ENCODE measurements around the gene CTSO. TPM values are rescaled to one million over a fixed set of nuclear protein-coding genes. Genes with fewer than 3 reads are reported as not detected.
A peak's percentile ranks its signal among the peaks of the same experiment; 100 is the strongest.

The CTSO gene
- total and polyA plus RNA-seq, 5 donors from 2014 or later = 9.5 to 34.5 (median 31.3) TPM

GRCh38 chr4:155964016-155964891, 10.6 kb upstream of the CTSO start:
- H3K9me3 ChIP-seq (ENCODE audit: control insufficient read depth in 2 of 2, low read length in 2 of 2) = no peaks in the 10 kb centered on the region
- no peaks in the 10 kb centered on the region for H3K27me3 ChIP-seq (ENCODE audit: control insufficient read depth, insufficient read depth, low read length)
- H3K27ac ChIP-seq (ENCODE audit: insufficient read depth, low read length, poor library complexity, severe bottlenecking) = no peak overlapping the region
- DNase-seq = no peak
- peaks cover 0 to 9% (median 4%) of the 10 kb centered on the region in 4 donors for H3K4me1 Mint-ChIP-seq
- no peak overlapping the region for H3K4me3 Mint-ChIP-seq
- H3K36me3 Mint-ChIP-seq = no peaks in the 10 kb centered on the region
- H3K27me3 Mint-ChIP-seq = peaks cover 6% of the 10 kb centered on the region
- no peaks in the 10 kb centered on the region for H3K36me3 ChIP-seq (ENCODE audit: control insufficient read depth, insufficient read depth, low read length)
- H3K4me1 ChIP-seq (ENCODE audit: control insufficient read depth, insufficient read depth, low read length, poor library complexity, severe bottlenecking) = no peaks in the 10 kb centered on the region
- ATAC-seq (ENCODE audit: low read depth in 2 of 2) = no peak
- peak overlapping the region in 1 of 3 donors; percentile 34 for H3K27ac Mint-ChIP-seq
- H3K9me3 Mint-ChIP-seq = no peaks in the 10 kb centered on the region
- no peak overlapping the region for H3K4me3 ChIP-seq (ENCODE audit: low read depth, low read length)

GRCh38 chr4:155962767-155963166, 9.1 kb upstream of the CTSO start:
- DNase-seq = no peak
- Histone ChIP-seq H3K4me1 (ENCODE audit: control insufficient read depth, insufficient read depth, low read length, poor library complexity, severe bottlenecking) (no peaks in the 10 kb centered on the region), H3K4me3 (ENCODE audit: low read depth, low read length) (no peak overlapping the region), H3K27ac (ENCODE audit: insufficient read depth, low read length, poor library complexity, severe bottlenecking) (no peak overlapping the region), H3K27me3 (ENCODE audit: control insufficient read depth, insufficient read depth, low read length) (no peaks in the 10 kb centered on the region), H3K9me3 (ENCODE audit: control insufficient read depth in 2 of 2, low read length in 2 of 2) (no peaks in the 10 kb centered on the region), H3K36me3 (ENCODE audit: control insufficient read depth, insufficient read depth, low read length) (no peaks in the 10 kb centered on the region)
- no peaks in the 10 kb centered on the region for H3K9me3 Mint-ChIP-seq
- no peaks in the 10 kb centered on the region for H3K36me3 Mint-ChIP-seq
- peaks cover 7% of the 10 kb centered on the region for H3K27me3 Mint-ChIP-seq
- ATAC-seq (ENCODE audit: low read depth in 2 of 2) = no peak
- H3K4me3 Mint-ChIP-seq = no peak overlapping the region
- peaks cover 0 to 9% (median 4%) of the 10 kb centered on the region in 4 donors for H3K4me1 Mint-ChIP-seq
- no peak overlapping the region for H3K27ac Mint-ChIP-seq

- no peaks in the 10 kb centered on the region for H3K27me3 ChIP-seq (ENCODE audit: control insufficient read depth, insufficient read depth, low read length)
- H3K9me3 Mint-ChIP-seq = no peaks in the 10 kb centered on the region
- no peaks in the 10 kb centered on the region for H3K36me3 Mint-ChIP-seq
These were observed 7.9 kb upstream of the CTSO start for GRCh38 chr4:155961575-155961974.

GRCh38 chr4:155960522-155960921, 6.9 kb upstream of the CTSO start:
- DNase-seq (no peak), ATAC-seq (ENCODE audit: low read depth in 2 of 2) (no peak)
- Histone ChIP-seq H3K4me1 (ENCODE audit: control insufficient read depth, insufficient read depth, low read length, poor library complexity, severe bottlenecking) (no peaks in the 10 kb centered on the region), H3K4me3 (ENCODE audit: low read depth, low read length) (no peak overlapping the region), H3K9me3 (ENCODE audit: control insufficient read depth in 2 of 2, low read length in 2 of 2) (no peaks in the 10 kb centered on the region), H3K27me3 (ENCODE audit: control insufficient read depth, insufficient read depth, low read length) (no peaks in the 10 kb centered on the region), H3K27ac (ENCODE audit: insufficient read depth, low read length, poor library complexity, severe bottlenecking) (no peak overlapping the region), H3K36me3 (ENCODE audit: control insufficient read depth, insufficient read depth, low read length) (no peaks in the 10 kb centered on the region)
- Mint-ChIP-seq H3K4me3 (no peak overlapping the region), H3K4me1 (peaks cover 0 to 9% (median 6%) of the 10 kb centered on the region in 4 donors), H3K27ac (no peak overlapping the region), H3K36me3 (no peaks in the 10 kb centered on the region), H3K9me3 (no peaks in the 10 kb centered on the region), H3K27me3 (peaks cover 11% of the 10 kb centered on the region)

More at GRCh38 chr4:155961575-155961974, 7.9 kb upstream of the CTSO start:
- Mint-ChIP-seq H3K27me3 (peaks cover 11% of the 10 kb centered on the region), H3K4me3 (no peak overlapping the region), H3K4me1 (peaks cover 0 to 9% (median 4%) of the 10 kb centered on the region in 4 donors), H3K27ac (no peak overlapping the region)
- Histone ChIP-seq H3K27ac (ENCODE audit: insufficient read depth, low read length, poor library complexity, severe bottlenecking) (no peak overlapping the region), H3K4me3 (ENCODE audit: low read depth, low read length) (no peak overlapping the region), H3K4me1 (ENCODE audit: control insufficient read depth, insufficient read depth, low read length, poor library complexity, severe bottlenecking) (no peaks in the 10 kb centered on the region), H3K36me3 (ENCODE audit: control insufficient read depth, insufficient read depth, low read length) (no peaks in the 10 kb centered on the region), H3K9me3 (ENCODE audit: control insufficient read depth in 2 of 2, low read length in 2 of 2) (no peaks in the 10 kb centered on the region)
- no peak for DNase-seq
- no peak for ATAC-seq (ENCODE audit: low read depth in 2 of 2)

GRCh38 chr4:155959417-155959816, 5.8 kb upstream of the CTSO start:
- no peaks in the 10 kb centered on the region for H3K9me3 ChIP-seq (ENCODE audit: control insufficient read depth in 2 of 2, low read length in 2 of 2)
- no peak overlapping the region for H3K27ac ChIP-seq (ENCODE audit: insufficient read depth, low read length, poor library complexity, severe bottlenecking)
- Mint-ChIP-seq H3K9me3 (no peaks in the 10 kb centered on the region), H3K4me1 (peaks cover 1 to 10% (median 8%) of the 10 kb centered on the region in 4 donors), H3K27ac (no peak overlapping the region), H3K4me3 (no peak overlapping the region), H3K36me3 (no peaks in the 10 kb centered on the region), H3K27me3 (peaks cover 11% of the 10 kb centered on the region)
- no peaks in the 10 kb centered on the region for H3K4me1 ChIP-seq (ENCODE audit: control insufficient read depth, insufficient read depth, low read length, poor library complexity, severe bottlenecking)
- DNase-seq = no peak
- no peaks in the 10 kb centered on the region for H3K36me3 ChIP-seq (ENCODE audit: control insufficient read depth, insufficient read depth, low read length)
- no peak overlapping the region for H3K4me3 ChIP-seq (ENCODE audit: low read depth, low read length)
- no peak for ATAC-seq (ENCODE audit: low read depth in 2 of 2)
- no peaks in the 10 kb centered on the region for H3K27me3 ChIP-seq (ENCODE audit: control insufficient read depth, insufficient read depth, low read length)

GRCh38 chr4:155956461-155956860, 2.8 kb upstream of the CTSO start:
- ATAC-seq (ENCODE audit: low read depth in 2 of 2) = no peak
- Mint-ChIP-seq H3K4me1 (peaks cover 12 to 26% (median 20%) of the 10 kb centered on the region in 4 donors), H3K4me3 (peak overlapping the region in 1 of 4 donors; percentile 19), H3K36me3 (no peaks in the 10 kb centered on the region), H3K27ac (no peak overlapping the region), H3K27me3 (peaks cover 11% of the 10 kb centered on the region), H3K9me3 (no peaks in the 10 kb centered on the region)
- no peak overlapping the region for H3K4me3 ChIP-seq (ENCODE audit: low read depth, low read length)
- DNase-seq = no peak
- no peak overlapping the region for H3K27ac ChIP-seq (ENCODE audit: insufficient read depth, low read length, poor library complexity, severe bottlenecking)
- no peaks in the 10 kb centered on the region for H3K9me3 ChIP-seq (ENCODE audit: control insufficient read depth in 2 of 2, low read length in 2 of 2)
- no peaks in the 10 kb centered on the region for H3K36me3 ChIP-seq (ENCODE audit: control insufficient read depth, insufficient read depth, low read length)
- no peaks in the 10 kb centered on the region for H3K27me3 ChIP-seq (ENCODE audit: control insufficient read depth, insufficient read depth, low read length)
- peaks cover 4% of the 10 kb centered on the region for H3K4me1 ChIP-seq (ENCODE audit: control insufficient read depth, insufficient read depth, low read length, poor library complexity, severe bottlenecking)

GRCh38 chr4:155954939-155955338, 1.3 kb upstream of the CTSO start:
- Mint-ChIP-seq H3K4me3 (peak overlapping the region in 3 of 4 donors; percentile 97 to 100 (median 99)), H3K36me3 (no peaks in the 10 kb centered on the region), H3K27me3 (peaks cover 11% of the 10 kb centered on the region), H3K9me3 (no peaks in the 10 kb centered on the region), H3K4me1 (peaks cover 15 to 33% (median 24%) of the 10 kb centered on the region in 4 donors), H3K27ac (no peak overlapping the region)
- Histone ChIP-seq H3K4me3 (ENCODE audit: low read depth, low read length) (no peak overlapping the region), H3K36me3 (ENCODE audit: control insufficient read depth, insufficient read depth, low read length) (no peaks in the 10 kb centered on the region), H3K27ac (ENCODE audit: insufficient read depth, low read length, poor library complexity, severe bottlenecking) (no peak overlapping the region), H3K27me3 (ENCODE audit: control insufficient read depth, insufficient read depth, low read length) (no peaks in the 10 kb centered on the region), H3K4me1 (ENCODE audit: control insufficient read depth, insufficient read depth, low read length, poor library complexity, severe bottlenecking) (peaks cover 4% of the 10 kb centered on the region), H3K9me3 (ENCODE audit: control insufficient read depth in 2 of 2, low read length in 2 of 2) (no peaks in the 10 kb centered on the region)
- DNase-seq (no peak), ATAC-seq (ENCODE audit: low read depth in 2 of 2) (no peak)
